GM18520 (cell line): ENCODE results near the gene TTLL12.

Experiments
- ATAC-seq: cut with Tn5 transposase; IDR thresholded peaks from one replicate; pipeline ENCODE4 v1.9.1; 2021; ENCODE audit not compliant: unreplicated experiment

Gene TTLL12

DNA sequence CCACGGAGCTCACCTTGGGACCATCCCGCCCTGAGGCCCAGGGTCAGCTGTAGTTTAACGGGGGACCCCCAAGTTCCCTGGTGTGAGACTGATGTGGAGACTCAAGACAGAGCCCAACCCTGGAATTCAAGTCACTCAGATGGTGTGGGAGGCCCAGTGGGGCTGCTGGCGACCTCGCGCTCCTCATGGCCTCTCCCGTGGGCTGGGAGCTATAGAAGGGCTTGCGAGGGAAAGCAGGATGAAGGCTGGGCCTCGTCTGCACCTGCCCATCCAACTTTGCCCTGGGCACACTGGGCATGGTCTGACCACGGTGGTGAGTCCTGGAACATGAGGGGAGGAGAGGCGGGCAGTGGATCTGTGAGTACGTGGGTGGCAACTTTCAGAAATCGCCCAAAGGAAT lies 13.6 kb upstream of the TTLL12 start:
- ATAC-seq, result no peak

DNA sequence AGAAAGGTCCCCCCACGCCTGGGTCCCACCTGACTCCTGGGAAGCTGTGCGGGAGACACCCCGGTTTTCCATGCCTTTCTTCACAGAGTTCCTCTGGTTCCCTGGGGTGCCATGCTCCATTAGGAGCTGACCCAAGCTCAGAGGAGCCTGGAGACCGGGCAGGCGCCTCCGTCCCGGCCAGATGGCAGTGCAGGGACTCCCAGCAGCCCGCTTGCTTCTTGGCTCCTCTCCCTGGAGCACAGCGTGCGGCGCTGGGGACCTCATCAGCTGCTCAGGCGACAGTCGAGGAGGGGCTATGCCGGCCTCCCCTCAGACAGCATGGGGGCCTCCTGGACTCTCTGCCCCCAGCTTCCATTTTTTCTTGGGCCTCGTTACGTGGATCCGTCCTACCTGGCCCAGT lies 13.1 kb upstream of the TTLL12 start:
- no peak for ATAC-seq

DNA sequence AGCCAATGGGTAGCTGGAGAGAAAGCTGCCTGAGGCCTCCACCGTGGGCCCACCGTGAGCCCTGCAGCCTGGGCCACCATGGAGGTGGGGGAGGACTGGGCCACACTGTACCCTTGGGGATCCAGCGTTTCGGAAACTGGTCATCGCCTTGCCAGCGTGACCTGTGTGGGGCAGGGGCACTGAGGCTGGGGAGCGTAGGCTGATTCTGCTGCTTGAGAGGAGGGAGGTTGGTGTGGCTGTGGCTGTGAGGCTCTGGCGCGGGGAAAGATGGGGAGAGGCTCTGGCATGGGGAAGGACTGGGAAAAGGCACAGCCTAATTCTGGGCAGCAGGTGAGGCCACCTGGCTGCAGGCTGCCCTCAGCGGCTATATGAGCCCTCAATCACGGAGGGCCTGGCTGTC lies 12.6 kb upstream of the TTLL12 start:
- no peak for ATAC-seq

DNA sequence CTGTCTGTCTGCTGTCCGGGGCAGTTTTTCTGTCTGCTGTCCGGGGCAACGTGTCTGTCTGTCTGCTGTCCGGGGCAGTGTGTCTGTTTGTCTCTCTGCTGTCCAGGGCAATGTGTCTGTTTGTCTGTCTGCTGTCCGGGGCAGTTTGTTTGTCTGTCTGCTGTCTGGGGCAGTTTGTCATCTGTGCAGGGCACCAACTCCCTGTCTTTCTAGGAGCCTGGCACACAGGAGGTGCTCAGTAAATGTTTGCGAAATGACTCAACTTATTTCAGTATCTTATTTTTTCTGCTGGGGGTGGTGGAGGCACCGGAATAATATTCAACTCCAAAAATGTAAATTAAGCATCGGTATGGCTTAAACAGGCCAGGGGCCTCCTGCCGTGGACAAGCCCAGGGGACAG lies 12.0 kb upstream of the TTLL12 start:
- no peak for ATAC-seq

DNA sequence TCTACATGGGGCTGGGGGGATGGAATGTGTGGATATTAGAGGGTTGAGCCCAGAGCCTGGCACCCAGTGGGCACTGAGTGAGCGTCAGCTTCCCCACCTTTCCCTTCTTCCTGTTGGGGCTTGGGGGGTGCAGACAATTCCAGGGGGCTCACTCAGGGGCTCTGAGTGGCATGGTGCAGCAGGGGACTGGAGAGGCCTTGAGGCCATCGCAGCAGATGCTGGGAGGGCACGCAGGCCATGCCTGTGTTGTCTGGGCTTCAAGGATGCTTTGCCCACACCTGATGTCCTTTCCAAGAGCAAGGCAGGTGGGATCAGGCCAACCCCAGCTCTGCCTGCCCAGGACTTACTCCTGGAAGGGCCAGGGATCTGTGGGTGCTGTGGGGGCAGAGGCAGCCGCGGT lies 11.2 kb upstream of the TTLL12 start:
- no peak for ATAC-seq

DNA sequence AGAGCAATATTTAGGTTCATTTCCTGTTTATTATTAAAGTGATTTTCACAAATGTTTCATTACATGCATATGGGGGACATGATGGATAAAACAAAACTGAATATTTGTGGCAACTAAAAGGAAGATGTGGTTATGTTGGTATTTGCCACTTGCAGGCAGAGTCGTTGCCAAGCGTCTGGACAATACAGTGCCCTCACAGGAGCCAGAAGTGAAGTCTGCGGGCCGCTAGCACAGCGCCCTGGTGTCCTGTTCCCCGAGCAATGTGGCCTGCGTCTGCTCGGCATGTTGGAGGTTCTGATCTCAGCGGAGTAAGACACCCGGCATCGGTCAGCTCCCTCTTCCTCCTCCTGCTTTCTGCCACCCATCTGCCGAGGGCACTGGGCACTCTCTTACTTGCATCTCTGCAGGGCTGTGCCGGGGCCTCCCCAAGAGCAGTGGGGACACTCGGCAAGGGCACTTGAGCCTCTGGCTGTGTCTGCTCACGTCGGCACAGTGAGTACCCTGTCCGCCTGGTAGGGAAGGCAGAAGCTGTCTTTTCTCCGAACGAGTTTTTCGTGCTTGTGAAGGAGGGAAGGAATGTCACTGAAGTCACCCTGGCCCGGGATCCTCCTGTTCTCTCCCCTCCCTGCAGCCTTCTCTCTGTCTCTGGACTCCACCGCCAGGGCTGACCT lies 10.5 kb upstream of the TTLL12 start:
- no peak for ATAC-seq

DNA sequence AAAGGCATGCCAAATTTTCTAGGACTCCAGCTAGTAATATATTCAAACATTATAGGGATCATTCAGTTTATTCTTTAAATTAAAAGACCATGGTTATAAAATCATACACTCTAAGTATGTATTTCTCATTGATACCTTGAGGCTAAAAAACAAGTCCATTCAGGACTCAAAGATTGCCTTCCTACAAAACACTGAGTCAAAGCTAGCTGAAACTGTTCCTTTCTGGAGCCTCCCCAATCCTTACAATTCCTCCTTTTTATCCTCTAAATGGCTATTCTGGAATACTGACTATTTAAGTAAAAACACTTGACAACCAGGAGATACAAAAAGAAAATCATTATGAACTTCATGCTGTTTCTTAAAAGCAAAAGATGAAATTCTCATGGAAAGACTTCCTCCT lies 4.9 kb upstream of the TTLL12 start:
- no peak for ATAC-seq

DNA sequence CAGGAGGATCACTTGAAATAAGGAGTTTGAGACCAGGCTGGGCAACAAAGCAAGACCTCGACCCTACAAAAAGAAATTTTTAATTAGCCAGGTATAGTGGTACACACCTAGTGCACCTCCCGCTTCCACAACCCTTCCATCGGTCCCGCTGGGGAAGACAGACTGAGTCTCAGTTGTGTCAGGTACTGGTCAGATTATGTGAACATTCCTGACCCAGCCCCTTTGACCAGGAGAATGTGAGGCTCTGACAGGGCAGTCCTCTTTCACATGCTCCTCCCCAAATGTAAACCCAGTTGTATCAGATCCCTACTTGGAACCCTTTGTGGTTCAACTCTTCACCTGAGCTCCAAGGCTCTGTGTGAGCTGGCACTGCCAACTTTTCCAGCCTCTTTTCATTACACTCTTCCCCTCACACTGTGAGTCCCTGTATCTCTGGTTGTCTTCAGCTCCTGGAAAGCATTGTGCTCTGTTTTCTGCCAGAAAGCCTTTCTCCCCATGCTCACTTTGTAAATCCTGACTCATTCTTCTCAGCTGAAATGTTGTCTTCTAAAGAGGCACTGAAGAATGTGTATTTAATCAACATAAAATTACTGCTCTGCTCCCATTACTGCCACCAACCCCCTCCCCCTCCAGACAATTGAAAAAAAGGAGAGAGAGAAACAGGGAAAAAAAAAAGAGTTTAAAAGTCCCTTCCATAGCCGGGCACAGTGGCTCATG lies 2.1 kb upstream of the TTLL12 start:
- no peak for ATAC-seq

DNA sequence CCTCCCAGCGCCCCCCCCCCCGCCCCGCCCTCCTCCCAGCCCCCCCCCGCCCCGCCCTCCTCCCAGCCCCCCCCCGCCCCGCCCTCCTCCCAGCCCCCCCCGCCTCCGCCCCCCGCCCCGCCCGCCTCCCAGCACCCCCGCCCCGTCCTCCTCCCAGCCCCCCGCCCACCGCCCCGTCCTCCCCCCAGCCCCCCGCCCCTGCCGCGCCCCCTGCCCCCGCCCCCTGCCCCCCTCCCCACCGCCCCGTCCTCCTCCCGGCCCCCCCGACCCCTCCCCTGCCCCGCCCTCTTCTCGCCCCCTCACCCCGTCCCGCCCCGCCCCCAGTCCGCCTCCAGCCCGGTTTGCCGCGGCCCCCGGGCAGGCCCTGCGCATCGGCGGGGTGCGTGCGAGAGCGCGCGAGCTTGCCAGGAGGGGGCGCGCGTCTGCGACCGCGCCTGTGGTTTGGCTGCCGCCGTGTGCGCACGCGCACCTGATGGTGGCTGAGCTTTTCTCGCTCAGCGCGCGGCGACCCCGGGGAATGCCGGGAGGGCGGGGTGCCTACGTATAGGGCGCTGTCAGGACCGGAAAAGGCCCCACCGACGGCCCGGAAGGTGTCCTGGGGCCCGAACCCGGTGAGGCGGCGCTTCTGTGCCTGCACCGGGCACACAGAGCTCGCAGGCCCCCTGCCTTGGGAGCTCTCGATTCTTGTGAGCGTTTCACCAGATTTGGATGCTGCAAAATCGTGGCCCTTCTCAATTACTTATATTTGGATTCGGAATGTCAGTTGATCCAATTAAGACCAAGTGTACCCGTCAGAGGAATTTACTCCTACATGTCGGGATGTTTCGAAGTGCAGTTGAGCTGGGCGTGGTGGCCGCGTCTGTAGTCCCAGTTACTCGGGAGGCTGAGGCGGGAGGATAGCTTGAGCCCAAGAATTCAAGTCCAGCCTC lies 501 bp upstream of the TTLL12 start:
- ATAC-seq, result peak; percentile 72

DNA sequence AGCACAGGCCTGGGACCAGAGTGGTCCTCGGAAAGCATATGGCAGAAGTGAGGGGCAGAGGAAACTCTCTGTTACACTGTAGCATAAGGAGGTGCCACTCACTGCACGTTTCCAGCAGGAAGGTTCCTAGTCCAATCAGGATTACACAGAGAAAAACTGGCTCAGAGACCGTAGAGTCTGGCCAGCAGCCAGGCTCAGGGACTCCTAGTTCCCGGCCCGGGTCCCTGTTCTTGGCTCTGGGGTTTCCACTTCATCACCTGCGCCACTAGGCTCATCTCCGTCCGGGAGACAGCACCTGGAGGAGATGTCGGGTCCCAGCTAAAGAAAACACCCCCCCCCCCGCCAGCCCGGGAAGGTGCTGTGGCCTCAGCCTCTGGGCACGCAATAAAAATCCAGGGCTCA lies 1.1 kb downstream of the TTLL12 start:
- ATAC-seq, result no peak

DNA sequence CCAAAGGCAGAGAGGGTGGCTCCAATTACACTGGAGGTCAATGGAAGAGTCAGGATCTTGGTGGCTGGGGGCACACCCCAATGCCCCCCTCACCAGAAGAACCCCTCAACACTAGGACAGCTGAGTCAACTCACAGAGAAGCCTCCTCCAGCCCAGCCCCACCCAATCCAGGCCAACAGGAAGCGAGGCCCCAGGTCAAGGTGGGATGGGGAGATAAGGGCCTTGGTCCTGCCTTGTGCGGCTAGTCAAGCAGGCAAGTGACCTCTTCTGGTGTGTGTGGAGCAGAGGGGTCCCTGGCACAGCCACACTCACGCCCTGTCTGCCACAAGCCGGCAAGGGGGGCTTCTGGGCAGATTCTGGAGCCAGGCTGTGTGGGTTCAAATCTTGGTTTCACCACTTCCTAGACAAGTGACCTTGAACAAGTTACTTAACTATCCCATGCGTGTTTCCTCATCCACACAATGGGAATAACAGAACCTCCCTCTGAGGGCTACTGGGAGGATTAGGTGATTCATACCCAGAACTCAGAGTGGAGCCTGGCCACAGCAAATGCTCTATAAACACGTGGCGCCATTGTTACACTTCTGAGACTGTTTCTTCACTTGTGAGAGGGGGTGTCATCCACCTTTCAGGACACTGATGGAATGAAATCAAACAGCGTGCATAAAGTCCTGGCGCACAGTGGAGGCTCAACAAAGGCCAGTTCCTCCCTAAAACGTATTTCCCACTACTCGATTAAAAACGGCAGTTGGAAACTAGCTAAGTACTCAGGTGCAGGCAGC lies 3.2 kb downstream of the TTLL12 start:
- ATAC-seq, result no peak

DNA sequence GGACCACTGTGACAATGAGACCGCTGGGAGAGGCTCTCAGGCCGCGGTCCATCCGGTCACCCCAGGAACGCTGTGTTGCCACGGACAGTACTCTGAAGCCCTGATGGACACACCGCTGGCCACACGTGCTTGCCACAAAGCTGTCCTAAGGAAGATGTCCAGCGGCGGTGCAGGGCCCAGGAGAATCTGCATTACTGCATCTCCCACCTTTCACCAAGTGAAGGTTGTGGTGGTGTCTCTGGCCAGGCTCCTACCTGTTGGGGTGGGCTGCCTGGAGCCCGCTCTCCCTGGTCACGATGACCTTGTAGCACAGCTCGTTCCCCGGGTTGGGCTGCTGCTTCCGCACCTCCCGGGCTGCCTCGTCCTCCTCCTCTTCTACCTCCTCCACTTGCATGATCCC lies 4.2 kb downstream of the TTLL12 start:
- no peak for ATAC-seq

DNA sequence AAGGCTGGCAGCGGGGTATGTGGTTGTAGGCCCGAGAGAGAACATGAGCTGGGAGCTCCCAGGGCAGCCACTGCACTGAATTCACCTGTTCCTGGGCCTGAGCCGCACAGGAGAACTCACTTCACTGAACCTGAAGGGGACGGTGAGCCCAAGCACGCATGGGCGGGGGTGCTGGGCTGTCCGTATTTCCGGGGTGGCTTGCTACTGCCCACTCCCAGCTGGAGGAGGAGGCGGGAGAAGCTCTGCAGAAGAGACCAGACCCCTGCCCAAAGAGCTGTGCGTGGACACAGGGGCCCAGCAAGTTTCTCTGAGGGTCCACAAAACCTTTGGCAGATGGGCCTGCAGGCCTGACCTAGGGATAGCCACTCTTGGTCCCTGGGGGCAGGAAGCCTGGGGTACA lies 4.8 kb downstream of the TTLL12 start:
- no peak for ATAC-seq

DNA sequence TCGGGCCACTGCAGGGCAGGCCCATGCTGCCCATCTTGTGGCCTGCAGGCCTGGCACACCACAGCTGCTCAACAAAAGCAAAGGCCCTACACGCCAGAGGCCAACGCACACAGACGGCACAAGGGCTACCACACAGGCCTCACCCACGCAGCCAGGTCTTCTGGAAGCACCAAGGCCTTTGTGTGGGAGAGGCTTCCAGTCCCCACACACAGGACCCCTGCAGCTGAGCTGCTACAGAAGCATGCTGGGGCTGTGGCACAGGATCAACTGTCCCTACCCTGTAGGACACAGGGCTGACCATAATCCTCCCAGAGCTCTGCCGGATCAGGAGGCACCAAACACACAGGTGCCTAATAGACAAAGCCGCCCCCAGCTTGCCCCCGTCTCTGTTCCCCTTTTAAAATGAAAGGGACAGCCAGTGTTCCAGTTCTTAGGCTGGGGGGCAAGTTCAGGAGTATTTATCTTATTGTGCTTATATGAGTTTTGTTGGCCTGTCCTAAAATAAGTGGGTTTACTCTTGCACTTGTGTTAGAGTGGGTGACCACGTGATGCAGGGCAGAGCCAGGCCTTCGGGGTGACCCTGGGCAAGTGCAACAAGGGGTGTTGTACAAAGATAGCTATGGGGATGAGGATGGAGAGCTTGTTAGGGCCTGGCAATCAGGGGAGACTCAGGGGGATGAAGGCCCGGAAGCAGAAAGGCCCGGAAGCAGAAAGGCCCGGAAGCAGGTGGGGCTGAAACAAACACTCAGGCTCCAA lies 5.4 kb downstream of the TTLL12 start:
- no peak for ATAC-seq

DNA sequence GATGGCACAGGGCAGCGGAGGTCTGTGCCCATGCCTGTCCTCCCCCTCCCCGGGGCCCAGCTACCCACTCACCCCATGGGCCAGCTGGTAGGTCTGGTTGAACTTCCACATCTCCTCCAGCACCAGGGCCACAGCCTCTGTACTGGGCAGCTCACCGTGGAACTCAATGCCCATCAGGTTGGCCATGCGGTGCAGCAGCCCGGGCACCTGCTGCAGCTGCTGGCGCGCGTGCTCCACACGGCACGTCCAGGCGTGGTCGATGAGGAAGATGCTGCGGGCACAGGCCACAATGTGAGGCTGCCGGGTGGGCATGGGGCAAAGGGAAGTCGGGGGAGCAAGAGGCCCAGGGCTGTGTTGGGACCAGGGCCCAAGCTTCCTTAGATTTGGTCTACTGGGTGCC lies 6.3 kb downstream of the TTLL12 start:
- ATAC-seq, result no peak

DNA sequence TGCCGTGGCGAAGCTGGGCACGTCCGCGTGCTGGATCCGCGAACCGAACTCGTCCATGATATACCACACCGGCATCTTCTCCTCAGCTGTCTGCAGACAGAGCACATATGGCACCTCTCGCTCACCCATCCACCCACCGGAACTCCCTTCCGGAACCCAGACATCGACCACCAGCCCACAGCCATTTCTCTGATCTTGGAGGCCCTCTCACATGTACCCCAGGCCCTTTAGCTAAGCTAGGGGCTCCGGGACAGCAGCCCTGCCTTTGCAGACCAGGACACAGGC lies 7.1 kb downstream of the TTLL12 start:
- no peak for ATAC-seq

DNA sequence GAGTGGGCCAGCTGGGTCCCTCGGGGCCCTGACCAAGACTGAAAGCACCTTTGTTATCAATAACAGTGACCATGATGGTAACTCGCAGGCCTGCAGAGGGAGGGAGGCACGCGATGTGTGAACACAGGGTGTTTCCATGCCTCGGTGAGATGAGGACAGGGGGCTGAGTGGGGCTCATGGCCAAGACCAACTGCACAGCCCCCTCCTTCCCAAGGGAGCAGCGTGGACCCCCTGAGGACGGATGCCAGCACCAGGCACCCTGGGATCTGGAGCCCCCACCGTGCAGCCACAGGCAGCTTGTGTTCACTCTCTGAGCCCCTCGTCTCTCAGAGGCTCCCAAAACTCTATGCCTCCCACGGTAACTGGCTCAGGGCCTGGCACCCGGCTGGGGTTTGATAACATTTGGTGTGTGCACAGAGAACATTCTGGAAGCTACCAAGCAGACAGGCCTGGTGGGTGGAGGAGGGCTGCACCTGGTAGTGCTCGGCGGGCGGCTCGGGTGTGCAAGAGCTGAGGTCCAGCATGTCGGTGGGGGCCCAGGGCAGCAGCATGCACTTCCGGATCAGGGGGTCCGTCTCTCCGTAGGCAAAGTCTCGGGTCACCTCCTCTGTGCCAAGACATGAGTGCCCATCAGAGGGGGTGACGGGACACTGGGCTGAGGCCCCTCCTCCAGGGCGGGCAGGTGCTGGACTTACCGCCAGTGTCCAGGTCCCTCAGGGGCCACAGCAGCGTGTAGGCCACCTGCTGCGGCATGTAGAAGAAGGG lies 7.6 kb downstream of the TTLL12 start:
- ATAC-seq, result no peak

DNA sequence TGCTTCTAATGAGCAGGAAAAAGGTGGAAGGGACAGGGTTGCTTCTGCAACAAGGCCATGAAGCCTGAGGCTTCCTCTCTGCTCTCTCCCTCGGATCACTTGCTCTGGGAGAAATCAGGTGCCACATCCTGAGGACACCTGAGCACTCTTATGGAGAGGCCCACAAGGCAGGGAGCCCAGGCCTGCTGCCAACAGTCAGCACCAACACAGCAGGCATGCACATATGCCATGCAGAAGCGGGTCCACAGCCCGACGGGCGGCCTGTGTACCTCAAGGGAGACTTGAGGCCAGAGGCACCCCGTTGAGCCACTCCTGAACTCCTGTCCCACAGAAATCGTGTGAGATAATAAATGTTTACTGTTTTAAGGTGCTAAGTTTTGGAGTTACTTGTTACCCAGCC lies 9.5 kb downstream of the TTLL12 start:
- ATAC-seq, result no peak

DNA sequence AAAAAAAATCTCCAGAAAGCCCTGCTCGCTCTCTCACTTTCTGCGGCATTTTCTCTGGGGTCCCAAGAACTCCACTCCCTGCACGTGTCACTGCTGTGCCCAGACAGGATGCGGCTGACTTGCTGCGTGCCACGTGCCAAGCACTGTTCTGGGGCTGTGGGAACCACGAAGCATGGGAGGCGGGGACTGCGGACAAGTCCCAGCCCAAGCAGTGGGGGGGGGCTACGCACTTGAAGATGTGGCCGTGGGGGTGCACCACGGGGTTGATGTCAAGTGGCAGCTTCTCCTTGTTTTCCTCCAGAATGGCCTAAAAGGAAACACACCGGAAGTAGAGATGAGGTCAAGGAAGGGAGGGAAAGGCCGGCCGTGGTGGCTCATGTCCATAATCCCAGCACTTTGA lies 10.8 kb downstream of the TTLL12 start:
- ATAC-seq, result no peak

DNA sequence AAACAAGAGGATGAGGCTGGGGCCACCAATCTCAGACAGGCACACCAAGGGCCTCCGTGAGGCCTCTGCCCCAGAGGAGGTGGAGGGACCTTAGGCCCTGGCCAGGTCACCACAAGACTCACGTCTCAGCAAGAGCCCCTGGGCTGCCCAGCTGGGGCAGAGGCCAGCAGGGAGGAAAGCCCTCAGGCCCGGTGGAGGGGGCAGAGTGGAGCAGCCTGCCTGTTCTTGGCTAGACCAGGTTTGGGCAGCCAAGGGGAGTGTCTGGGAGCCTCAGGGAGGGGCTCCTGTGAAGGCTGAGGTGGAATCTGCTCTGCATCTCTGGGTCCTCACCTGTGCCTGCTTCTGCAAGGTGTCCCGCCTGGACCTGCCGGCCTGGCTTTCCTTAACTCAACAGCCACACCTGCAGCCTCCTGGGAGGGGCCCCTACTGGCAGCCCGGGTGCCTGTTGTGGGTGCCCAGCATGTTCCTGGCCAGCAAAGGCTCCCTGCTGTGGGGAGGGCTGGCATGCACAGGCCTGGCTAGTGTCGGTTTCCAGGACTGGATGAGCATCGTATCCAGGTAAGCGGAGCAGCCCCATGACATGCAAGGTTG lies 11.9 kb downstream of the TTLL12 start:
- no peak for ATAC-seq
